BLaER1 treated with 17β-estradiol and CSF1 and Interleukin-3, amounts not matched to agents 10 nM and 100 nM (cell line): ENCODE data around the gene CLDN10.

Source experiments
- H3K27ac ChIP-seq, 11 experiments: shearing (Covaris generic); formaldehyde crosslinking; 2 replicates each; pipeline ENCODE4 v1.8.1; 2022
- H3K27me3 ChIP-seq, 11 experiments: shearing (Covaris generic); formaldehyde crosslinking; 2 replicates each; pipeline ENCODE4 v1.8.1; 2022
- H3K36me3 ChIP-seq, 11 experiments: shearing (Covaris generic); formaldehyde crosslinking; 2 replicates each; pipeline ENCODE4 v1.8.1; 2022
- H3K4me1 ChIP-seq, 10 experiments: shearing (Covaris generic); formaldehyde crosslinking; 2 replicates each; pipeline ENCODE4 v1.8.1; 2022
- H3K4me2 ChIP-seq, 11 experiments: shearing (Covaris generic); formaldehyde crosslinking; 2 replicates each; pipeline ENCODE4 v1.8.1; 2022
- H3K4me3 ChIP-seq, 10 experiments: shearing (Covaris generic); formaldehyde crosslinking; 2 replicates each; pipeline ENCODE4 v1.8.1; 2022
- H3K9ac ChIP-seq, 11 experiments: shearing (Covaris generic); formaldehyde crosslinking; 2 replicates each; pipeline ENCODE4 v1.8.1; 2022
- H3K9me3 ChIP-seq, 11 experiments: shearing (Covaris generic); formaldehyde crosslinking; replicated peaks in 1 of 11; 2 replicates each; pipeline ENCODE4 v1.8.1; 2022
- H4K20me1 ChIP-seq, 11 experiments: shearing (Covaris generic); formaldehyde crosslinking; 2 replicates each; pipeline ENCODE4 v1.8.1; 2022
- Cebpa-rat ChIP-seq, 11 experiments: shearing (Covaris generic); IDR thresholded peaks; 2 replicates each; pipeline ENCODE4 v1.8.1; 2022

Gene CLDN10

GRCh38 chr13:95571941-95572340 lies 19.4 kb downstream of the CLDN10 start:
- no peak overlapping the region for H3K4me3 ChIP-seq
- H4K20me1 ChIP-seq, result no peaks in the 10 kb centered on the region
- H3K4me2 ChIP-seq, result no peak overlapping the region
- no peak overlapping the region for H3K9ac ChIP-seq
- H3K27ac ChIP-seq, result no peak overlapping the region
- no peaks in the 10 kb centered on the region for H3K9me3 ChIP-seq
- TF ChIP-seq Cebpa-rat (IDR thresholded peaks at IDR 0.05), result no peak
- H3K27me3 ChIP-seq, result no peaks in the 10 kb centered on the region
- no peaks in the 10 kb centered on the region for H3K36me3 ChIP-seq
- no peaks in the 10 kb centered on the region for H3K4me1 ChIP-seq

GRCh38 chr13:95573221-95573620 lies 20.7 kb downstream of the CLDN10 start:
- Histone ChIP-seq H3K27me3 (no peaks in the 10 kb centered on the region), H3K4me2 (no peak overlapping the region), H3K27ac (no peak overlapping the region), H3K9ac (no peak overlapping the region), H3K36me3 (no peaks in the 10 kb centered on the region), H3K9me3 (no peaks in the 10 kb centered on the region), H3K4me3 (no peak overlapping the region), H4K20me1 (no peaks in the 10 kb centered on the region), H3K4me1 (no peaks in the 10 kb centered on the region)
- TF ChIP-seq Cebpa-rat (IDR thresholded peaks at IDR 0.05), result no peak

GRCh38 chr13:95579303-95579702 lies 26.8 kb downstream of the CLDN10 start:
- Histone ChIP-seq H3K4me2 (no peak overlapping the region), H3K27me3 (no peaks in the 10 kb centered on the region)
- no peak for TF ChIP-seq Cebpa-rat (IDR thresholded peaks at IDR 0.05)

GRCh38 chr13:95585867-95586266 lies 33.3 kb downstream of the CLDN10 start:
- Histone ChIP-seq H4K20me1 (no peaks in the 10 kb centered on the region), H3K9ac (no peak overlapping the region), H3K4me1 (no peaks in the 10 kb centered on the region), H3K4me2 (no peak overlapping the region), H3K9me3 (no peaks in the 10 kb centered on the region), H3K27ac (no peak overlapping the region), H3K27me3 (no peaks in the 10 kb centered on the region), H3K4me3 (no peak overlapping the region), H3K36me3 (no peaks in the 10 kb centered on the region)
- no peak for TF ChIP-seq Cebpa-rat (IDR thresholded peaks at IDR 0.05)

More at GRCh38 chr13:95579303-95579702, 26.8 kb downstream of the CLDN10 start:
- no peak overlapping the region for H3K27ac ChIP-seq
- H3K36me3 ChIP-seq, result no peaks in the 10 kb centered on the region
- H3K4me1 ChIP-seq, result no peaks in the 10 kb centered on the region
- no peaks in the 10 kb centered on the region for H4K20me1 ChIP-seq
- H3K4me3 ChIP-seq, result no peak overlapping the region
- no peaks in the 10 kb centered on the region for H3K9me3 ChIP-seq
- no peak overlapping the region for H3K9ac ChIP-seq

- Histone ChIP-seq H3K9ac (no peak overlapping the region), H3K4me2 (no peak overlapping the region), H3K36me3 (no peaks in the 10 kb centered on the region), H3K27ac (no peak overlapping the region), H3K4me1 (no peaks in the 10 kb centered on the region), H3K27me3 (no peaks in the 10 kb centered on the region), H3K9me3 (no peaks in the 10 kb centered on the region), H4K20me1 (no peaks in the 10 kb centered on the region), H3K4me3 (no peak overlapping the region)
- TF ChIP-seq Cebpa-rat (IDR thresholded peaks at IDR 0.05), result no peak
Measured at GRCh38 chr13:95588134-95588533, 35.6 kb downstream of the CLDN10 start.

- no peak overlapping the region for H3K4me3 ChIP-seq
- H3K27me3 ChIP-seq, result no peaks in the 10 kb centered on the region
- H4K20me1 ChIP-seq, result no peaks in the 10 kb centered on the region
- no peak overlapping the region for H3K27ac ChIP-seq
- H3K9me3 ChIP-seq, result no peaks in the 10 kb centered on the region
- H3K4me2 ChIP-seq, result no peak overlapping the region
- no peaks in the 10 kb centered on the region for H3K4me1 ChIP-seq
- TF ChIP-seq Cebpa-rat (IDR thresholded peaks at IDR 0.05), result no peak
- H3K36me3 ChIP-seq, result no peaks in the 10 kb centered on the region
- no peak overlapping the region for H3K9ac ChIP-seq
Measured at GRCh38 chr13:95588721-95589120, 36.2 kb downstream of the CLDN10 start.

- no peak for TF ChIP-seq Cebpa-rat (IDR thresholded peaks at IDR 0.05)
Measured at GRCh38 chr13:95593462-95593861, 40.9 kb downstream of the CLDN10 start.

GRCh38 chr13:95596701-95597100 lies 44.2 kb downstream of the CLDN10 start:
- no peaks in the 10 kb centered on the region for H3K4me1 ChIP-seq
- no peak overlapping the region for H3K27ac ChIP-seq
- TF ChIP-seq Cebpa-rat (IDR thresholded peaks at IDR 0.05), result no peak
- no peak overlapping the region for H3K9ac ChIP-seq
- H3K9me3 ChIP-seq, result no peaks in the 10 kb centered on the region
- no peaks in the 10 kb centered on the region for H3K36me3 ChIP-seq
- H3K4me3 ChIP-seq, result no peak overlapping the region
- no peaks in the 10 kb centered on the region for H3K27me3 ChIP-seq
- H4K20me1 ChIP-seq, result no peaks in the 10 kb centered on the region
- no peak overlapping the region for H3K4me2 ChIP-seq

More at GRCh38 chr13:95593462-95593861, 40.9 kb downstream of the CLDN10 start:
- no peaks in the 10 kb centered on the region for H3K4me1 ChIP-seq
- no peak overlapping the region for H3K27ac ChIP-seq
- no peak overlapping the region for H3K9ac ChIP-seq
- H3K4me2 ChIP-seq, result no peak overlapping the region
- H3K9me3 ChIP-seq, result no peaks in the 10 kb centered on the region
- H3K4me3 ChIP-seq, result no peak overlapping the region
- H4K20me1 ChIP-seq, result no peaks in the 10 kb centered on the region
- no peaks in the 10 kb centered on the region for H3K36me3 ChIP-seq
- H3K27me3 ChIP-seq, result no peaks in the 10 kb centered on the region

GRCh38 chr13:95601216-95601615 lies 48.7 kb downstream of the CLDN10 start:
- no peaks in the 10 kb centered on the region for H3K9me3 ChIP-seq
- H4K20me1 ChIP-seq, result no peaks in the 10 kb centered on the region
- TF ChIP-seq Cebpa-rat (IDR thresholded peaks at IDR 0.05), result no peak
- no peak overlapping the region for H3K4me3 ChIP-seq
- no peak overlapping the region for H3K27ac ChIP-seq
- no peaks in the 10 kb centered on the region for H3K4me1 ChIP-seq
- H3K36me3 ChIP-seq, result no peaks in the 10 kb centered on the region
- no peaks in the 10 kb centered on the region for H3K27me3 ChIP-seq
- H3K9ac ChIP-seq, result no peak overlapping the region
- no peak overlapping the region for H3K4me2 ChIP-seq

- H3K27ac ChIP-seq, result no peak overlapping the region
- H3K36me3 ChIP-seq, result no peaks in the 10 kb centered on the region
Measured at GRCh38 chr13:95601906-95602305, 49.4 kb downstream of the CLDN10 start.

More at GRCh38 chr13:95601906-95602305, 49.4 kb downstream of the CLDN10 start:
- Histone ChIP-seq H3K4me3 (no peak overlapping the region), H3K4me1 (no peaks in the 10 kb centered on the region), H3K4me2 (no peak overlapping the region), H3K9me3 (no peaks in the 10 kb centered on the region), H3K27me3 (no peaks in the 10 kb centered on the region), H3K9ac (no peak overlapping the region), H4K20me1 (no peaks in the 10 kb centered on the region)
- TF ChIP-seq Cebpa-rat (IDR thresholded peaks at IDR 0.05), result no peak
